GM12892 (cell line): ENCODE data around the gene CHRM2.

ENCODE experiments used
- POLR2A ChIP-seq: IDR thresholded peaks from 2 replicates; pipeline ENCODE4 v1.6.1; 2011; ENCODE audit warnings: low read depth, low read length, control low read depth
- POLR2AphosphoS5 ChIP-seq: IDR thresholded peaks from 2 replicates; pipeline ENCODE4 v1.6.1; 2011; ENCODE audit warnings: low read depth, low read length, control low read depth
- TAF1 ChIP-seq: IDR thresholded peaks from 2 replicates; pipeline ENCODE4 v1.6.1; 2011; ENCODE audit warnings: low read depth, mild to moderate bottlenecking, control low read depth, low read length, borderline replicate concordance

GRCh38 chr7:137015015-137015414 lies 146.6 kb downstream of the CHRM2 start:
- TF ChIP-seq POLR2A: no peak
- TF ChIP-seq POLR2AphosphoS5: no peak
- no peak for TF ChIP-seq TAF1
